IPS DF 6.9 (cell line): ENCODE results near the gene TES.
"Not testable (repeated sequence)": the region's sequence is repeated elsewhere in the genome, so short reads cannot be mapped to it uniquely, and the experiment has no call there.

Experiments
- DNase-seq: peaks from one replicate; pipeline ENCODE4 v3.0.0-alpha.2; 2013; ENCODE audit warnings: low read depth, low spot score
- H3K27ac ChIP-seq: one replicate; pipeline ENCODE4 v1.5.1; 2013; ENCODE audit warnings: low read length, control low read depth
- H3K27me3 ChIP-seq: 2 replicates; pipeline ENCODE4 v1.6.1; 2013; ENCODE audit warnings: mild to moderate bottlenecking, low read length; ENCODE audit not compliant: control insufficient read depth, insufficient read depth
- H3K36me3 ChIP-seq: 2 replicates; pipeline ENCODE4 v1.6.1; 2013; ENCODE audit warnings: low read length; ENCODE audit not compliant: control insufficient read depth, insufficient read depth
- H3K4me1 ChIP-seq: 2 replicates; pipeline ENCODE4 v1.6.1; 2013; ENCODE audit warnings: low read length; ENCODE audit not compliant: control insufficient read depth, insufficient read depth
- H3K4me3 ChIP-seq: 2 replicates; pipeline ENCODE4 v1.5.1; 2013; ENCODE audit warnings: mild to moderate bottlenecking, low read length
- H3K9me3 ChIP-seq: 2 replicates; pipeline ENCODE4 v1.6.1; 2013; ENCODE audit warnings: low read length, inconsistent platforms; ENCODE audit not compliant: control insufficient read depth, insufficient read depth
- WGBS: extraction: QIAGEN DNeasy Blood & Tissue Kit; methylation state at CpG from one replicate; pipeline ENCODE4 v1.1.7; 2013; ENCODE audit warnings: mixed read lengths, missing lambda C conversion rate; ENCODE audit not compliant: insufficient read length, insufficient coverage; 5-methylcytosine and 5-hydroxymethylcytosine counted together

Gene TES

DNA sequence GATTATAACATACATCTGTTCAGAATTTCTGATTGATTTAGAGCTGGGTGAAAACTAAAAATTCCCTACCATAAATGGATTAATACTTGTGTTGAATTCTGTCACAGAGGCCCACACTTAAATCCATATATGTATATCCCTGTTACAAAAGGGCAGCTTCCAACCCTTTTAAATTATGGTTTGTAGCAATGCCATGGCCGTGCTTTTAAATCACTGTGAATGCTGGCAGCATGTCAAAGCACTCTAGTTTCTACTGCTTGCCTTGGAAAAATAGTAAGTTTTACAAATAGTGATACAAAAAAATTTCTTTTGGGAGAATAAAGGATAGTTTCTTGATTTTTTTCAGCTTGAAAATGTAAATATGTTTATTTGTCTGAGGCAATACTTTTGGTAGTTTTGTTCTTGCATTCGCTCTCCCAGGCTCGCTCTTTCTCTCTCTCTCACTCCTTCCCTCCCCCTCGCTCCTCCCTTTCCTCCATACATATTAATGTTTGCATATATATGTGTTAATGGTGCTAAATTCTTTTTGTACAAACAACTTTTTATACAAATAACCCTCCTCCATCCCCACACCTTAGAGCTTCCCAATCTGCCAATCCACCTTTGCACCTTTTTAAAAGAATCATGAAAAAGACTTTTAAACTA lies 29.8 kb downstream of the TES start:
- peaks cover 5% of the 10 kb centered on the region for H3K9me3 ChIP-seq
- no CpG with 5 or more reads among the region's 4 CpGs for WGBS
- H3K27ac ChIP-seq, result no peak overlapping the region
- no peaks in the 10 kb centered on the region for H3K27me3 ChIP-seq
- no peaks in the 10 kb centered on the region for H3K4me1 ChIP-seq
- H3K4me3 ChIP-seq, result no peak overlapping the region
- DNase-seq, result no peak
- peaks cover 5% of the 10 kb centered on the region; the same call in 1 of the 2 replicates for H3K36me3 ChIP-seq

DNA sequence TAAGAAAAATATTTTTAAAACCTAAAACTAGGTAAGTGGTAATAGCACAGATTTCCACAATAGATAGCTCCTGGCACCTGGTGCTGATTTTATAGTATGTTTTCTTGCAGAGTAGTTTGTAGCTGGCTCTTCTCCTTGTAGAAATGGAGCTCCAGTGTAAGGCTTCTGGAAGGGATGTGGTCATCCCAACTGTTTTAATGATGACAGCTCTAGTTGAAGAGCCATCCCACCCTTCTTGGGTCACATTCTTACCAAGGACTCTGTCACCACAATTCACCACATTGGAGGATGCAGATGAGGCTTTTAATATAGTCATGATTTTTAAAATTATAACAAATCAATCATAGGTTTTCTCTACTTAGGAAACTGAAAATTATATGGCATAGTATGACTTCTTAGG lies 31.0 kb downstream of the TES start:
- Histone ChIP-seq H3K36me3 (peaks cover 5% of the 10 kb centered on the region; the same call in 1 of the 2 replicates), H3K9me3 (peaks cover 5% of the 10 kb centered on the region), H3K4me3 (no peak overlapping the region), H3K27me3 (no peaks in the 10 kb centered on the region), H3K4me1 (no peaks in the 10 kb centered on the region), H3K27ac (no peak overlapping the region)
- DNase-seq, result no peak

DNA sequence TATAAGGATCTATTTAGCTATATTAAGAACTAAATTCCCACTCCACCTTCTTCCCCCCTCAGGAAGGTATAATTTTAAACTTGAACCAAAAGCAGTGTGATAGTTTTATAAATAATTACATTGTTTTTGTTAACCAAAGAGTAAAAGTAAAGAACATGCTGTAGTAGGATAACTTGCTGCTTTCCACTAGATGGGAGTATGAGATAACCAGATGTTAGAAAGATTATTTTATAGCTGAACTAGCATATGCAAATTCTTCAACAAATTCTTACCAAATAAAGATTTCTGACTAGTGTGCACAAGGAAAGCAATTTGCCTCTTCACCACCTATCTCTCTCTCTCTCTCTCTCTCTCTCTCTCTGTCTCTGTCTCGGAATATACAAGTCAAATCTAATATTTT lies 31.8 kb downstream of the TES start:
- Histone ChIP-seq H3K36me3 (peaks cover 5% of the 10 kb centered on the region; the same call in 1 of the 2 replicates), H3K4me1 (no peaks in the 10 kb centered on the region), H3K4me3 (no peak overlapping the region), H3K27me3 (no peaks in the 10 kb centered on the region), H3K27ac (no peak overlapping the region), H3K9me3 (peaks cover 5% of the 10 kb centered on the region)
- WGBS, result no CpG with 5 or more reads among the region's 1 CpG
- no peak for DNase-seq

DNA sequence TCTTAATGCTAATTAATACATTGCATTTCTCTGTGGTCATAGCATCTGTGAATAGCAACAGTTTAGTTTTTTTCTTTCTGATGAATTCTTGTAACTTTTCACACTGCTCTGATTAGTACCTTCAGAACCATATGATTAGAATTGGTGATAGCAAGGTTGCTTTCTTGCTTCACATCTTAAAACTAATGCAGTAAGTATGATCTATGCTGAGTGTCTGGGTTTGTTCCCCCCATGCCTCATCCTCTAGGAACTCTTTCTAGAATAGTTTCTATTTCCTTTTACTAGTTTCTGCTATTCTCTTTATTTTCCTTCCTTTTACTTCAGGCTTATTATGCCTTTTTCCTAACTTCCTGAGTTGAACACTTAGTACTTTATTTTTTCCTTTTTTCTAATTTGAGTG lies 32.4 kb downstream of the TES start:
- no peaks in the 10 kb centered on the region for H3K4me1 ChIP-seq
- DNase-seq, result no peak
- H3K9me3 ChIP-seq, result peaks cover 5% of the 10 kb centered on the region
- no peak overlapping the region for H3K27ac ChIP-seq
- H3K36me3 ChIP-seq, result peaks cover 5% of the 10 kb centered on the region; the same call in 1 of the 2 replicates
- no peaks in the 10 kb centered on the region for H3K27me3 ChIP-seq
- no peak overlapping the region for H3K4me3 ChIP-seq

DNA sequence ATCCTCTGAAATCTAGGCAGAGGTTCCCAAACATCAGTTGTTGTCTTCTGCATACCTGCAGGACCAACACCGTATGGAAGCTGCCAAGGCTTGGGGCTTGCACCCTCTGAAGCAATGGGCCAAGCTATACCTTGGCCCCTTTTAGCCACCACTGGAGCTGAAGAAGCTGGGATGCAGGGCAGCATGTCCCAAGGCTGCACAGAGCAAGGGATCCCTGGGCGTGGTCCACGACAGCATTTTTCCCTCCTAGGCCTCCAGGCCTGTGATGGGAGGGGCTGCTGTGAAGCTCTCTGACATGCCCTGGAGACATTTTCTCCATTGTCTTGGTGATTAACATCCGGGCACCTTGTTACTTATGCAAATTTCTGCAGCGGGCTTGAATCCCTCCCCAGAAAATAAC lies 34.5 kb downstream of the TES start:
- H3K36me3 ChIP-seq, H3K9me3 ChIP-seq, H3K4me1 ChIP-seq, H3K4me3 ChIP-seq, DNase-seq, H3K27me3 ChIP-seq, H3K27ac ChIP-seq: not testable (repeated sequence)
- WGBS, result no CpG with 5 or more reads among the region's 5 CpGs

DNA sequence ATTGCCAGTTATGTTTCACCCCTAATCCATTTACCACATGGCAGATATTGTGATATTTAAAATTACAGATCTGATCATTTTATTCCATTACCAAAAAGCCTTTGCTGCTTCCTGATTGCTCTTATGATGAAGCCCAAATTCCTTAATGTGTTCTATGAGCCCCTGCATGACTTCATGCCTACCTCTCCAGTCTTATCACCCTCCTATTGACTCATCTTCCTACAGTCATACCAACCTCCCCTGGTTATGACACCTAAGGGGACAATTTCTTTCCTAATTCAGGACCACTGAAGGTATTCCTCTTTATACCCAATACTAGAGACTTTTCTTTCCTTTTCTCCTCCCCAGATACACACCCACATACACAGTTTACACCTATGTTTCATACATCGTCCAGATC lies 36.0 kb downstream of the TES start:
- no CpG with 5 or more reads among the region's 1 CpG for WGBS
- Histone ChIP-seq H3K4me3 (no peak overlapping the region), H3K36me3 (peaks cover 5% of the 10 kb centered on the region; the same call in 1 of the 2 replicates), H3K27ac (no peak overlapping the region), H3K4me1 (no peaks in the 10 kb centered on the region), H3K9me3 (peaks cover 5% of the 10 kb centered on the region), H3K27me3 (no peaks in the 10 kb centered on the region)
- DNase-seq, result no peak

- WGBS, result no CpG with 5 or more reads among the region's 3 CpGs
- Histone ChIP-seq H3K4me3 (no peak overlapping the region), H3K36me3 (no peaks in the 10 kb centered on the region), H3K27me3 (no peaks in the 10 kb centered on the region), H3K27ac (no peak overlapping the region), H3K9me3 (no peaks in the 10 kb centered on the region; the same call in 1 of the 2 replicates), H3K4me1 (peaks cover 1% of the 10 kb centered on the region; the same call in 1 of the 2 replicates)
- DNase-seq, result peak; percentile 25
These were observed 39.7 kb downstream of the TES start for GRCh38 chr7:116249969-116250553.

DNA sequence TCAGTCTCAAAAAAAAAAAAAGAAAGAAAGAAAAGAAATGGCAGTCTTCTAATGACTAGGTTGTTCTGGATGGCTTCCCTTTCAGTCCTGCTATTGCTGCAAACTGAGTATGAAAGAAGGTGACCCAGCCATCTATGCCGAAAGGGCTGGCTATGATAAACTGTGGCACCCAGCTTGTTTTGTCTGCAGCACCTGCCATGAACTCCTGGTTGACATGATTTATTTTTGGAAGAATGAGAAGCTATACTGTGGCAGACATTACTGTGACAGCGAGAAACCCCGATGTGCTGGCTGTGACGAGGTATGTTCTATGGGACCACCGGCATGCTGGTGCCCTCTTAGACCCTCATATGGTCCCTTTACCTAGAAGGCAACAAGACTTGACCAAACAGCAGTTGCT lies 41.3 kb downstream of the TES start:
- no CpG with 5 or more reads among the region's 5 CpGs for WGBS
- H3K4me1 ChIP-seq, result peaks cover 1% of the 10 kb centered on the region; the same call in 1 of the 2 replicates
- no peak for DNase-seq
- H3K27me3 ChIP-seq, result no peaks in the 10 kb centered on the region
- H3K27ac ChIP-seq, result no peak overlapping the region
- H3K36me3 ChIP-seq, result no peaks in the 10 kb centered on the region
- H3K4me3 ChIP-seq, result no peak overlapping the region
- no peaks in the 10 kb centered on the region for H3K9me3 ChIP-seq

DNA sequence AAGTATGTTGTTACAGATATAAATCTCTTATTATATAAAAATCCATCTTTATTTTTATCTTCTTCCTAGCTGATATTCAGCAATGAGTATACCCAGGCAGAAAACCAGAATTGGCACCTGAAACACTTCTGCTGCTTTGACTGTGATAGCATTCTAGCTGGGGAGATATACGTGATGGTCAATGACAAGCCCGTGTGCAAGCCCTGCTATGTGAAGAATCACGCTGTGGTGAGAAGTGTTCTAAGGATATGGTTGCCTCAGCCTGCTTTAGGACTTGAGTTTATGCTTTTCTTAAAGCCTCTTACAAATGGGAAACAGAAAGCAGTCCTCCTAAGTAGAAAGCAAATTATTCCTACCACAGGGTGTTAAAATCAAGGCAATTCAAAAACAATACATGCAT lies 41.9 kb downstream of the TES start:
- DNase-seq, result no peak
- Histone ChIP-seq H3K27me3 (no peaks in the 10 kb centered on the region), H3K36me3 (no peaks in the 10 kb centered on the region), H3K4me1 (peaks cover 1% of the 10 kb centered on the region; the same call in 1 of the 2 replicates), H3K9me3 (no peaks in the 10 kb centered on the region), H3K4me3 (no peak overlapping the region), H3K27ac (no peak overlapping the region)
- WGBS, result no CpG with 5 or more reads among the region's 3 CpGs

GRCh38 chr7:116257156-116257555 lies 46.8 kb downstream of the TES start:
- no CpG with 5 or more reads among the region's 3 CpGs for WGBS
- no peaks in the 10 kb centered on the region for H3K27me3 ChIP-seq
- H3K27ac ChIP-seq, result no peak overlapping the region
- no peak overlapping the region for H3K4me3 ChIP-seq
- peaks cover 1% of the 10 kb centered on the region; the same call in 1 of the 2 replicates for H3K4me1 ChIP-seq
- no peaks in the 10 kb centered on the region for H3K36me3 ChIP-seq
- no peaks in the 10 kb centered on the region for H3K9me3 ChIP-seq
- DNase-seq, result no peak

GRCh38 chr7:116258734-116259133 lies 48.4 kb downstream of the TES start:
- DNase-seq, result no peak
- no peaks in the 10 kb centered on the region for H3K27me3 ChIP-seq
- H3K4me1 ChIP-seq, result no peaks in the 10 kb centered on the region
- H3K36me3 ChIP-seq, result no peaks in the 10 kb centered on the region
- H3K9me3 ChIP-seq, result no peaks in the 10 kb centered on the region
- H3K4me3 ChIP-seq, result no peak overlapping the region
- no CpG with 5 or more reads among the region's 2 CpGs for WGBS
- no peak overlapping the region for H3K27ac ChIP-seq
